T-helper 2 cell treated with Interferon-gamma antibody and Interleukin-4, amounts not matched to agents 5 μg/mL and 100 μg/mL, for 36 hours (primary cell): ENCODE measurements around the gene IL21R.
"Not testable (repeated sequence)": the region's sequence is repeated elsewhere in the genome, so short reads cannot be mapped to it uniquely, and the experiment has no call there.

Experiments
- DNase-seq: peaks from one replicate; pipeline ENCODE4 v3.0.0; 2021; ENCODE audit warnings: low spot score
- H3K27ac Mint-ChIP-seq: one replicate; pipeline ENCODE4 v1.8.0; 2021; ENCODE audit warnings: mild to moderate bottlenecking, mixed read lengths
- H3K27me3 Mint-ChIP-seq: one replicate; pipeline ENCODE4 v1.8.0; 2021; ENCODE audit warnings: low read depth, mixed read lengths
- H3K36me3 Mint-ChIP-seq: one replicate; pipeline ENCODE4 v1.8.0; 2021; ENCODE audit warnings: low read depth, mixed read lengths
- H3K4me1 Mint-ChIP-seq: one replicate; pipeline ENCODE4 v1.8.0; 2021; ENCODE audit warnings: low read depth, mixed read lengths
- H3K4me3 Mint-ChIP-seq: one replicate; pipeline ENCODE4 v1.8.0; 2022; ENCODE audit warnings: mild to moderate bottlenecking, moderate library complexity, mixed read lengths
- H3K9me3 Mint-ChIP-seq: one replicate; pipeline ENCODE4 v1.8.0; 2021; ENCODE audit warnings: mixed read lengths

Gene IL21R

DNA sequence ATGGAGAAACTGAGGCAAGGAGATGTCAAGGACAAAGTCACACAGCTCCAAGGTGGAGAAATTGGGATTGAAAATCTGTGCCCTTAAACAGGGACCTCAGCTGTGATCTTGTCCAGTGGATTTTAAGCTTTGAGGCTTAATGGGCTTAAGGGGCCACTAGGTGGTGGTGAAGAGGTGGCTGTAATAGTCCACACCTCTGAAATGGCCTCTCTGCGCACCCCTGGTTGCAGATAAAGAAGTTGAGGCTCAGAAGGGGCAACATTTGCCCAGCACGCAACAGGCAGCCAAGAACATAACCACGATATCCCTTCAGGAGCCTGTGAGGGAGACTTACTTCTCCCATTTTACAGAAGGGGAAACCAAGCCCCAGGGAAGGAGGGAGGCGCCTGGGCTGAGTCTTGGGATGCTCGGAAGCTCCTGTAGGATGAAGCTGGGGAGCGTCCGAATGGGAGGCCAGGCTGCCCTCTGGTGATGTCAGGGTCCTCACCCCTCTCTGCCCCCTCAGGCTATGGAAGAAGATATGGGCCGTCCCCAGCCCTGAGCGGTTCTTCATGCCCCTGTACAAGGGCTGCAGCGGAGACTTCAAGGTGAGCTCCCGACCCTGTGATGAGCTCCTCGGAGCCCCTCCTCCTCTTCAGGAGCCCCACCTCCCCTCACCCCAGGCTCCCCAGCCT, 43.7 kb downstream of the IL21R start:
- peaks cover 29% of the 10 kb centered on the region for H3K4me1 Mint-ChIP-seq
- H3K27ac Mint-ChIP-seq, result no peak overlapping the region

DNA sequence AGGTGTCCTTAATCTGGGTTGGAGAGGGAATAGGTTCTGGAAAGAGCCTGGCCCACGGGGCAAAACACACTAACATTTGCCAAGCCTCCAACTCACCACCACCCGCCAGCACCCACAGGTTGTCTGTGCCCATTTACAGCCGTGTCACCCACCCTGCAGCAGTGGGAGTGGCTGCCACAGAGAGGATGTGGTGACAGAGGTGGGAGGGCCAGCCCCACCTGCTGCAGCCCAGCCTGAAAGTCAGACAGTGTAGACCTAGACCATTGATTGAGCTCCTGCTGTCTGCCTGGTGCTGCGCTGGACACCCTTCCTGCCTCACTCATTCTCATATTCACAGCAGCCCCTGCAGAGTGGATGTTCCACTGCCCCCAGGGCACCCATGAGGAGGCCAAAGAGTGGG, 44.7 kb downstream of the IL21R start:
- Mint-ChIP-seq H3K4me3 (peak overlapping the region; percentile 55), H3K36me3 (peaks cover 79% of the 10 kb centered on the region), H3K9me3 (peaks cover 10% of the 10 kb centered on the region), H3K4me1 (peaks cover 33% of the 10 kb centered on the region), H3K27ac (peak overlapping the region; percentile 75), H3K27me3 (no peaks in the 10 kb centered on the region)
- DNase-seq, result peak; percentile 30

More for the DNA sequence above, 43.7 kb downstream of the IL21R start:
- Mint-ChIP-seq H3K4me3 (no peak overlapping the region), H3K9me3 (peaks cover 10% of the 10 kb centered on the region), H3K27me3 (no peaks in the 10 kb centered on the region), H3K36me3 (peaks cover 82% of the 10 kb centered on the region)
- no peak for DNase-seq

DNA sequence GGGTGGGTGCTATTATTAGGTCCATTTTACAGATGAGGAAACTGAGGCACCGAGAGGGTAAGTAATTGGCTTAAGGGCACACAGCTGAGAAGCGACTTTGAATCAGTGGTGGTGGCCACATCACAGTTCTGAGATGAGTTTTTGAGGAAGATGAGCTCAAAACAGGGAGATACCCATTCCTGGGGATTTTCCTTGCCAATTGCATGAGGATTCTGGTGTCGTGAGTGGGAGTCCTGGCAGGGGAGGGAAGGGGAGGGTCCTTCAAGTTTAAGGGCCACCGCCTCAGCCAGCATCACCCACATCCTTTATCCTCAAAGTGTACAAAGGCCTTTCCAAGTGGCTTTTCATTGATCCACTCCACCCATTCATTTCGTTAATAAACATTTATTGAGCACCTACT, 45.3 kb downstream of the IL21R start:
- H3K4me1 Mint-ChIP-seq, result peaks cover 33% of the 10 kb centered on the region
- DNase-seq, result no peak
- H3K27ac Mint-ChIP-seq, result peak overlapping the region; percentile 75
- H3K36me3 Mint-ChIP-seq, result peaks cover 80% of the 10 kb centered on the region
- H3K9me3 Mint-ChIP-seq, result peaks cover 10% of the 10 kb centered on the region
- H3K27me3 Mint-ChIP-seq, result no peaks in the 10 kb centered on the region
- H3K4me3 Mint-ChIP-seq, result no peak overlapping the region

DNA sequence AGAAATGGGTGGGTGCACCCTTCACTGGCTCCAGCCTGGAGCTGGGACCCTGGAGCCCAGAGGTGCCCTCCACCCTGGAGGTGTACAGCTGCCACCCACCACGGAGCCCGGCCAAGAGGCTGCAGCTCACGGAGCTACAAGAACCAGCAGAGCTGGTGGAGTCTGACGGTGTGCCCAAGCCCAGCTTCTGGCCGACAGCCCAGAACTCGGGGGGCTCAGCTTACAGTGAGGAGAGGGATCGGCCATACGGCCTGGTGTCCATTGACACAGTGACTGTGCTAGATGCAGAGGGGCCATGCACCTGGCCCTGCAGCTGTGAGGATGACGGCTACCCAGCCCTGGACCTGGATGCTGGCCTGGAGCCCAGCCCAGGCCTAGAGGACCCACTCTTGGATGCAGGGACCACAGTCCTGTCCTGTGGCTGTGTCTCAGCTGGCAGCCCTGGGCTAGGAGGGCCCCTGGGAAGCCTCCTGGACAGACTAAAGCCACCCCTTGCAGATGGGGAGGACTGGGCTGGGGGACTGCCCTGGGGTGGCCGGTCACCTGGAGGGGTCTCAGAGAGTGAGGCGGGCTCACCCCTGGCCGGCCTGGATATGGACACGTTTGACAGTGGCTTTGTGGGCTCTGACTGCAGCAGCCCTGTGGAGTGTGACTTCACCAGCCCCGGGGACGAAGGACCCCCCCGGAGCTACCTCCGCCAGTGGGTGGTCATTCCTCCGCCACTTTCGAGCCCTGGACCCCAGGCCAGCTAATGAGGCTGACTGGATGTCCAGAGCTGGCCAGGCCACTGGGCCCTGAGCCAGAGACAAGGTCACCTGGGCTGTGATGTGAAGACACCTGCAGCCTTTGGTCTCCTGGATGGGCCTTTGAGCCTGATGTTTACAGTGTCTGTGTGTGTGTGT, 46.8 kb downstream of the IL21R start:
- no peak for DNase-seq
- Mint-ChIP-seq H3K4me1 (peaks cover 33% of the 10 kb centered on the region), H3K27ac (no peak overlapping the region), H3K27me3 (no peaks in the 10 kb centered on the region), H3K36me3 (peaks cover 67% of the 10 kb centered on the region), H3K4me3 (no peak overlapping the region), H3K9me3 (peaks cover 10% of the 10 kb centered on the region)

DNA sequence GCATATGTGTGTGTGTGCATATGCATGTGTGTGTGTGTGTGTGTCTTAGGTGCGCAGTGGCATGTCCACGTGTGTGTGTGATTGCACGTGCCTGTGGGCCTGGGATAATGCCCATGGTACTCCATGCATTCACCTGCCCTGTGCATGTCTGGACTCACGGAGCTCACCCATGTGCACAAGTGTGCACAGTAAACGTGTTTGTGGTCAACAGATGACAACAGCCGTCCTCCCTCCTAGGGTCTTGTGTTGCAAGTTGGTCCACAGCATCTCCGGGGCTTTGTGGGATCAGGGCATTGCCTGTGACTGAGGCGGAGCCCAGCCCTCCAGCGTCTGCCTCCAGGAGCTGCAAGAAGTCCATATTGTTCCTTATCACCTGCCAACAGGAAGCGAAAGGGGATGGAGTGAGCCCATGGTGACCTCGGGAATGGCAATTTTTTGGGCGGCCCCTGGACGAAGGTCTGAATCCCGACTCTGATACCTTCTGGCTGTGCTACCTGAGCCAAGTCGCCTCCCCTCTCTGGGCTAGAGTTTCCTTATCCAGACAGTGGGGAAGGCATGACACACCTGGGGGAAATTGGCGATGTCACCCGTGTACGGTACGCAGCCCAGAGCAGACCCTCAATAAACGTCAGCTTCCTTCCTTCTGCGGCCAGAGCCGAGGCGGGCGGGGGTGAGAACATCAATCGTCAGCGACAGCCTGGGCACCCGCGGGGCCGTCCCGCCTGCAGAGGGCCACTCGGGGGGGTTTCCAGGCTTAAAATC, 47.6 kb downstream of the IL21R start:
- peaks cover 33% of the 10 kb centered on the region for H3K4me1 Mint-ChIP-seq
- peaks cover 59% of the 10 kb centered on the region for H3K36me3 Mint-ChIP-seq
- peaks cover 10% of the 10 kb centered on the region for H3K9me3 Mint-ChIP-seq
- H3K4me3 Mint-ChIP-seq, result peak overlapping the region; percentile 40
- no peaks in the 10 kb centered on the region for H3K27me3 Mint-ChIP-seq
- DNase-seq, result peak; percentile 65
- peak overlapping the region; percentile 35 for H3K27ac Mint-ChIP-seq

DNA sequence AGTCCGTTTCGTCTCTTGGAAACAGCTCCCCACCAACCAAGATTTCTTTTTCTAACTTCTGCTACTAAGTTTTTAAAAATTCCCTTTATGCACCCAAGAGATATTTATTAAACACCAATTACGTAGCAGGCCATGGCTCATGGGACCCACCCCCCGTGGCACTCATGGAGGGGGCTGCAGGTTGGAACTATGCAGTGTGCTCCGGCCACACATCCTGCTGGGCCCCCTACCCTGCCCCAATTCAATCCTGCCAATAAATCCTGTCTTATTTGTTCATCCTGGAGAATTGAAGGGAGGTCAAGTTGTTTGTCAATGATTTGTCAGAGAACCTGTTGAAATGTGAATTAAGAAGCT, 48.2 kb downstream of the IL21R start:
- H3K4me3 Mint-ChIP-seq, result peak overlapping the region; percentile 40
- no peak for DNase-seq
- H3K4me1 Mint-ChIP-seq, result peaks cover 34% of the 10 kb centered on the region
- no peaks in the 10 kb centered on the region for H3K27me3 Mint-ChIP-seq
- peaks cover 53% of the 10 kb centered on the region for H3K36me3 Mint-ChIP-seq
- peak overlapping the region; percentile 35 for H3K27ac Mint-ChIP-seq
- peaks cover 5% of the 10 kb centered on the region for H3K9me3 Mint-ChIP-seq

DNA sequence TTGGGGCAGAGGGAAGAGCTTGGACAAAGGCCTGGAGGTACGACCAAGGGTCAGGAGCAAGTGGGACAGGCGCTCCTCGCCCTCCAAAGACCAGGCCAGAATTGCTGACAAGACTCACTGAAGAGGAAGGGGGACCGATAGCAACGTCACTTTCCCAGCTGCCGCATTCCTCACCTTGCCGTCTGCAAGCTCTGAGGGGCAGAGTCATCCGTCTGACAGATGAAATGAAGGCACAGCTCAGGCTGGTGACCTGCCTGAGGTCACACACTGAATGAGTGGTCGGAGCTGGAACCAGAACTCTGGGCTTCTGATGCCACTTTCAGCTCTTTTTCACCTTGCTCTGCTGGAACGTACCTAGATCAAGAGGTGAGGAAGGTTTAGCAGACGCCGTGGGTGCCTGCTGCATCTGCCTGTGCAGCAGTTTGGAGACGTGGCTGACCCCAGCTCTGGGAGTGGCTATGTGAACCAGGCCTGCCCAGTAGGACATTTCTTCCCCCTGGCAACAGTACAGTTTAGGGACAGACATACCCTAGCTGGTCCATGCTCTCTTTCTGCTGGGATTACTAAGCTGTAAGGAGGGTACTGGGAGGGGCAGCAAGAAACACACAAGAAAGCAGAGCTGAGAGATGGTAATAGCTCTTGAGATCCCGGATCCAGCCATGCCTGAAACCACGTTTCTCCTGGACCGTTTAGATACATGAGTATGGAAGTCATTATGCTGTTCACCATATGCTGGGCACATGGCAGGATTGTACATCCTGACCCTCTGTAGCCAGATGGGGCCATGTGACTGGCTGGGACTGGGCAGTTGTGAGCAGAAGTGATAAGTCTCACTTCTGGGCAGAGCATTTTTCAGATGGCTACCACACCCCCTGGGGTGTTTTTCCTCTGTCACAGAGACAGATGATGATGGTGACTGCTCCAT, 50.9 kb downstream of the IL21R start:
- Mint-ChIP-seq H3K9me3 (no peaks in the 10 kb centered on the region), H3K36me3 (peaks cover 27% of the 10 kb centered on the region), H3K27ac (no peak overlapping the region), H3K27me3 (no peaks in the 10 kb centered on the region), H3K4me3 (no peak overlapping the region), H3K4me1 (peaks cover 39% of the 10 kb centered on the region)
- DNase-seq, result no peak

DNA sequence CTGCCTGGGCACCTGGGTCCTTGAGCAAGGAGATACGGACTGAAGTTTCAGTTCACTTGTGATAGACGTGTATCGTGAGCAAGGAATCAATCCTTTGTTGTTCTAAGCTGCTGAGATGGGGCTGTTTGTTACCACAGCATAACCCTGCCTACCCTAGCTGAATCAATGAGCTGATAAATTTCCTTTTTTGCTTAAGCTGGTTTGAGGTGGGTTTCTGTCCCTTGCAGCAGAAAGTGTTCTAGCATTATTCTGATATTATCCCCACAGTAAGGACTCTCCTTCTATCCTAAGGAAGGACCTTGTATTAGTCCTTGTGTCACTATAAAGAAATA, 51.5 kb downstream of the IL21R start:
- H3K27me3 Mint-ChIP-seq, result no peaks in the 10 kb centered on the region
- no peak overlapping the region for H3K27ac Mint-ChIP-seq
- peaks cover 35% of the 10 kb centered on the region for H3K4me1 Mint-ChIP-seq
- H3K9me3 Mint-ChIP-seq, result no peaks in the 10 kb centered on the region
- peaks cover 21% of the 10 kb centered on the region for H3K36me3 Mint-ChIP-seq
- no peak overlapping the region for H3K4me3 Mint-ChIP-seq
- DNase-seq, result no peak

DNA sequence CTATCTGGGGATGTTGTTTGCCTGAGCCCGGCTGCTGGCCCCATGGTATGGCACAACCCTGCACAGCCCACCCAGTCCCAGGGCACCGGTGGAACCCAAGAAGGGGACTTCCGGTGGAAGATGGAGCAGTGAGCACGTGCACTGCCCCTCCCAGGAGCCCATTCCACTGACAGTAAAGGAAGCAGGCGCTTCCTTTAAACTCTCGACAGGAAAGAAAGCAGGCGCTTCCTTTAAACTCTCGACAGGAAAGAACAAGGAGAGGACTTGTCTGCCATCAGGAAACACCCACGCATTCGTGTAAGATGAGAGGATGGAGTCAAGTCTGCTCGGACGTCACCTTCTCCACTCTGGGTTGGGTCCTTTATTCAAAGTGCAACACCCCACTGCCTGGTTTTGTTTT, 53.7 kb downstream of the IL21R start:
- DNase-seq, result peak; percentile 15
- Mint-ChIP-seq H3K9me3 (no peaks in the 10 kb centered on the region), H3K4me1 (peaks cover 23% of the 10 kb centered on the region), H3K27me3 (no peaks in the 10 kb centered on the region), H3K4me3 (no peak overlapping the region), H3K36me3 (peaks cover 6% of the 10 kb centered on the region), H3K27ac (peak overlapping the region; percentile 8)

DNA sequence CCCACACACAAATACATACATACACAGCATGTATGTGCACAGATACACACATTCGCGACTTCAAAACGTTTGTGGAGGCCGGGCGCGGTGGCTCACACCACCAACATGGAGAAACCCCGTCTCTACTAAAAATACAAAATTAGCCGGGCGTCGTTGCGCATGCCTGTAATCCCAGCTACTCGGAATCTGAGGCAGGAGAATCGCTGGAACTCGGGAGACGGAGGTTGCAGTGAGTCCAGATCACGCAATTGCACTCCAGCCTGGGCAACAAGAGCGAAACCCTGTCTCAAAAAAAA, 55.6 kb downstream of the IL21R start:
- not testable (repeated sequence) for H3K27ac Mint-ChIP-seq, H3K9me3 Mint-ChIP-seq, H3K36me3 Mint-ChIP-seq, DNase-seq, H3K27me3 Mint-ChIP-seq, H3K4me3 Mint-ChIP-seq
- peaks cover 19% of the 10 kb centered on the region for H3K4me1 Mint-ChIP-seq

DNA sequence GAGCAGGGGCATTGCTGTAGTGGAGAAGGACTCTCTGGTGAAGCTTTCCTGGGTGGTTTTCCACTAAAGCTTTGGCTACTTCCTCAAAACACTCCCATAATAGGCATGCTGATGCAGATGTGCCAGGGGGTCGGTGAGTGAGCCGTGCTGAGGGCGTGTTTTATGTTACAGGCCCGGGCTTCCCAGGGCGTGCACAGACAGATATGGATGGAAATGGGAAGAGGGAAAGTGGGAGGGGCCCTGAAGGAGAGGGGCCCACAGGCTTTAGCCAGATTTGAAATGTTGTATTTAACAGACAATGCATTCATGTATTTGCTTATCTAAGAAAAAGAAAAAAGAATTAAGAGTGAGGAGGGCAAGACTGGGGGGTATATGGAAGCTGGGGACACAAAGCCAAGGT, 56.3 kb downstream of the IL21R start:
- Mint-ChIP-seq H3K36me3 (no peaks in the 10 kb centered on the region), H3K4me3 (no peak overlapping the region), H3K27me3 (no peaks in the 10 kb centered on the region), H3K27ac (no peak overlapping the region), H3K4me1 (peaks cover 19% of the 10 kb centered on the region), H3K9me3 (no peaks in the 10 kb centered on the region)
- DNase-seq, result no peak

DNA sequence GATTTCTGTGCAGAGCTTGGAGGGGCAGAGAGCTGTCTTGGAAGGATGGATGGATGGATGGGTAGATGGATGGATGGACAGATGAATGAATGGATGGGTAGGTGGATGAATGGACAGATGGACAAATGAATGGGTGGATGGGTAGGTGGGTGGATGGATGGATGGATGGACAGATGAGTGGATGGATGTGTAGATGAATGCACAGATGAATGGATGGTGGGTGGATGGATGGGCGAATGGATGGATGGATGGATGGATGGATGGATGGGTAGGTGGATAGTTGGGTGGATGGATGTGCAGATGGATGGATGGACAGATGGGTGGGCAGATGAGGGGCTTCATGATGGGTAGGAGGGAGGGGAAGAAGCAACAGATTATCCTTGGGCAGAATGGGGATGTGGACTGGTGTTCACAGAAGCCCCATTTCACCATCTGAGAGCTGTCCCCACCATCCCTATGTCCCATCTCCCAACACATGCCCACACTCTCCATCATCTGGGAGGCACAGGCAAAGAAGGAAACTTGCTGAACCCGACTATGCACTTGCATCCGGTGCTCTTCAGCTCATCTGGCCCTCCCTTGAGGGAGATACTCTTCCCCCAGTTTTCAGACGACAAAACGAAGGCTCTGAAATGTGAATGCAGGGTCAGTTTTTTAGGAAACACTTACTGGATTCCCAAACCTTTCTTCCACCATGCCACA, 57.2 kb downstream of the IL21R start:
- H3K27me3 Mint-ChIP-seq, result no peaks in the 10 kb centered on the region
- H3K4me3 Mint-ChIP-seq, result no peak overlapping the region
- peaks cover 4% of the 10 kb centered on the region for H3K36me3 Mint-ChIP-seq
- no peak for DNase-seq
- H3K9me3 Mint-ChIP-seq, result no peaks in the 10 kb centered on the region
- peaks cover 19% of the 10 kb centered on the region for H3K4me1 Mint-ChIP-seq
- no peak overlapping the region for H3K27ac Mint-ChIP-seq

DNA sequence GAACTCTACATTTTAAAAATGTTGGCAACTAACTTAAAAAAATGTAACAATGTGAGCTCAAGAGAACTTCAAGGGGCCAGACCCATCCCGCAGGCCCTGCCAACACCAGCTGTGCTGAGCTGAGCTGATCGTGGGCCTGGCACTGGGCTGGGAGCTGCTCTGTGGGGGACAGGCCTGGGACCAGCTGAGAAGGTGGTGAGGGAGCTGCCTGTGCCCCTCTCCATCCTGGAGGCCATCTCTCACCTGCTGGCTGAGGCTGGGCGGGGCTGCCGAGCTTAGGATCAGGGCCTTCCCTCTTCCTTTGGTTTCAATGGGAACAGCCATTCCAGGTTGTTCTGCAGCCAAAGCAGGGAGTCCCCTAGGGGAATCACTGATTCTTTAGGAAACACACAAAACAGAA, 58.2 kb downstream of the IL21R start:
- Mint-ChIP-seq H3K4me3 (no peak overlapping the region), H3K27me3 (no peaks in the 10 kb centered on the region), H3K36me3 (peaks cover 8% of the 10 kb centered on the region), H3K27ac (no peak overlapping the region), H3K4me1 (peaks cover 19% of the 10 kb centered on the region), H3K9me3 (no peaks in the 10 kb centered on the region)
- DNase-seq, result no peak
